Neural progenitor cell (in vitro differentiated cells): ENCODE measurements around the gene F11R. TPM values are rescaled to one million over a fixed set of nuclear protein-coding genes. Genes with fewer than 3 reads are reported as not detected.

Source experiments
- DNase-seq: peaks from one replicate; pipeline ENCODE4 v3.0.0-alpha.2; 2016; ENCODE audit warnings: low spot score
- H2AFZ ChIP-seq: fragments of 200-600 bp; sonication (generic); replicated peaks from 2 replicates; pipeline ENCODE4 v1.6.1; 2016; ENCODE audit warnings: antibody characterized with exemption
- H3F3A ChIP-seq: fragments of 200-600 bp; sonication (generic); 2 replicates; pipeline ENCODE4 v1.6.1; 2016; ENCODE audit warnings: antibody characterized with exemption, low read depth
- H3K27ac ChIP-seq: fragments of 200-600 bp; sonication (generic); 2 replicates; pipeline ENCODE4 v1.5.1; 2016; ENCODE audit warnings: mild to moderate bottlenecking
- H3K27me3 ChIP-seq: fragments of 200-600 bp; sonication (generic); 2 replicates; pipeline ENCODE4 v1.6.1; 2016; ENCODE audit warnings: mild to moderate bottlenecking, moderate library complexity
- H3K36me3 ChIP-seq: fragments of 200-600 bp; sonication (generic); 2 replicates; pipeline ENCODE4 v1.5.1; 2016
- H3K4me1 ChIP-seq: fragments of 200-600 bp; sonication (generic); 2 replicates; pipeline ENCODE4 v1.6.1; 2016; ENCODE audit warnings: mixed run types
- H3K4me2 ChIP-seq: fragments of 200-600 bp; sonication (generic); 2 replicates; pipeline ENCODE4 v1.6.1; 2016
- H3K4me3 ChIP-seq: fragments of 200-600 bp; sonication (generic); 2 replicates; pipeline ENCODE4 v1.5.1; 2016
- H3K79me2 ChIP-seq: fragments of 200-600 bp; sonication (generic); 2 replicates; pipeline ENCODE4 v1.6.1; 2016; ENCODE audit warnings: low read depth
- H3K9ac ChIP-seq: fragments of 200-600 bp; sonication (generic); 2 replicates; pipeline ENCODE4 v1.6.1; 2016
- H3K9me3 ChIP-seq: fragments of 200-600 bp; sonication (generic); 2 replicates; pipeline ENCODE4 v1.5.1; 2016; ENCODE audit warnings: low read depth
- H4K20me1 ChIP-seq: fragments of 200-600 bp; sonication (generic); 2 replicates; pipeline ENCODE4 v1.6.1; 2016; ENCODE audit warnings: low read depth
- H3K27ac Mint-ChIP-seq: 3 replicates; pipeline ENCODE4 v1.8.0; 2021; ENCODE audit warnings: mixed read lengths
- H3K27me3 Mint-ChIP-seq: 2 replicates; pipeline ENCODE4 v1.8.0; 2022; ENCODE audit warnings: low read depth, mild to moderate bottlenecking, inconsistent platforms, moderate library complexity, mixed read lengths; ENCODE audit not compliant: insufficient read depth
- H3K36me3 Mint-ChIP-seq: 3 replicates; pipeline ENCODE4 v1.8.0; 2021; ENCODE audit warnings: mixed read lengths
- H3K4me1 Mint-ChIP-seq: 3 replicates; pipeline ENCODE4 v1.8.0; 2021; ENCODE audit warnings: mixed read lengths
- H3K4me3 Mint-ChIP-seq: 3 replicates; pipeline ENCODE4 v1.8.0; 2021; ENCODE audit warnings: mild to moderate bottlenecking, moderate library complexity, mixed read lengths
- H3K9me3 Mint-ChIP-seq: 3 replicates; pipeline ENCODE4 v1.8.0; 2020; ENCODE audit warnings: mixed read lengths
- CTCF ChIP-seq: fragments of 200-600 bp; sonication (generic); IDR thresholded peaks from 2 replicates; pipeline ENCODE4 v1.5.1; 2017; ENCODE audit warnings: antibody characterized with exemption, mild to moderate bottlenecking
- EZH2 ChIP-seq: fragments of 200-600 bp; sonication (generic); IDR thresholded peaks from 2 replicates; pipeline ENCODE4 v1.6.1; 2017; ENCODE audit warnings: antibody characterized with exemption, mild to moderate bottlenecking, moderate library complexity
- EZH2phosphoT487 ChIP-seq: fragments of 200-600 bp; sonication (generic); IDR thresholded peaks from 2 replicates; pipeline ENCODE4 v1.6.1; 2017; ENCODE audit warnings: antibody characterized with exemption
- total RNA-seq: library from RNA; depleted of rRNA; stranded (reverse); fragments of >200 nt; gene quantifications from 2 replicates; pipeline ENCODE4 v1.2.3, GENCODE V29; 2015; ENCODE audit warnings: low replicate concordance

F11R gene
- total RNA-seq, 1 donor from 2014 or later: 60.0 TPM

GRCh38 chr1:160975026-160975425, 45.9 kb downstream of the F11R start:
- Mint-ChIP-seq H3K27me3 (no peaks in the 10 kb centered on the region), H3K27ac (peak overlapping the region; percentile 2), H3K4me1 (peaks cover 18% of the 10 kb centered on the region), H3K9me3 (no peaks in the 10 kb centered on the region), H3K4me3 (no peak overlapping the region), H3K36me3 (no peaks in the 10 kb centered on the region)
- DNase-seq: no peak
- Histone ChIP-seq H3K36me3 (no peaks in the 10 kb centered on the region), H3K9ac (no peak overlapping the region), H3K27me3 (peaks cover under 1% of the 10 kb centered on the region), H3K4me2 (no peak overlapping the region), H3K9me3 (no peaks in the 10 kb centered on the region), H3F3A (no peaks in the 10 kb centered on the region), H3K27ac (no peak overlapping the region), H2AFZ (no peak overlapping the region), H4K20me1 (no peaks in the 10 kb centered on the region), H3K4me3 (no peak overlapping the region), H3K79me2 (no peaks in the 10 kb centered on the region), H3K4me1 (peaks cover 9% of the 10 kb centered on the region)
- no peak for TF ChIP-seq CTCF
- TF ChIP-seq EZH2: no peak
- TF ChIP-seq EZH2phosphoT487: no peak

DNA sequence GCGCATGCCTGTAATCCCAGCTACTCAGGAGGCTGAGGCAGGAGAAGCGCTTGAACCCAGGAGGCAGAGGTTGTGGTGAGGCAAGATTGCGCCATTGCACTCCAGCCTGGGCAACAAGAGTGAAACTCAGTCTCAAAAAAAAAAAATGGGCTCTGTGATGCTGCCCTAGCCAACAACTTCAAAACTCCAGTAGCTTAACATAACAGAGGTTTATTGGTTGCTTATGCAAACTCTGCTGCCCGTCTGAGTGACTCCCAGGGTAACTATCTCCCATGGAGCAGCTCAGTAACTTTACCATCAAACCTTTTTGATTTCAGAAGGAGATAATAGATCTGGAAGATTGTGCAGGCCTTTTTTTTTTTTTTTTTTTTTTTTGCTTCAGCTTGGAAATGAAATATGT, 47.5 kb downstream of the F11R start:
- H3K27ac ChIP-seq: no peak overlapping the region
- DNase-seq: no peak
- H3K9me3 ChIP-seq: no peaks in the 10 kb centered on the region
- no peak overlapping the region for H3K27ac Mint-ChIP-seq
- no peak overlapping the region for H3K4me2 ChIP-seq
- H3K79me2 ChIP-seq: no peaks in the 10 kb centered on the region
- H2AFZ ChIP-seq: no peak overlapping the region
- H3K27me3 Mint-ChIP-seq: no peaks in the 10 kb centered on the region
- TF ChIP-seq EZH2phosphoT487: no peak
- no peak for TF ChIP-seq CTCF
- TF ChIP-seq EZH2: no peak
- H3K9me3 Mint-ChIP-seq: no peaks in the 10 kb centered on the region
- H3K36me3 ChIP-seq: no peaks in the 10 kb centered on the region
- H3K4me1 ChIP-seq: peaks cover 9% of the 10 kb centered on the region
- no peaks in the 10 kb centered on the region for H3K36me3 Mint-ChIP-seq
- no peak overlapping the region for H3K4me3 Mint-ChIP-seq
- no peaks in the 10 kb centered on the region for H3K27me3 ChIP-seq
- no peak overlapping the region for H3K9ac ChIP-seq
- no peak overlapping the region for H3K4me3 ChIP-seq
- peaks cover 18% of the 10 kb centered on the region for H3K4me1 Mint-ChIP-seq
- H3F3A ChIP-seq: no peaks in the 10 kb centered on the region
- H4K20me1 ChIP-seq: no peaks in the 10 kb centered on the region

DNA sequence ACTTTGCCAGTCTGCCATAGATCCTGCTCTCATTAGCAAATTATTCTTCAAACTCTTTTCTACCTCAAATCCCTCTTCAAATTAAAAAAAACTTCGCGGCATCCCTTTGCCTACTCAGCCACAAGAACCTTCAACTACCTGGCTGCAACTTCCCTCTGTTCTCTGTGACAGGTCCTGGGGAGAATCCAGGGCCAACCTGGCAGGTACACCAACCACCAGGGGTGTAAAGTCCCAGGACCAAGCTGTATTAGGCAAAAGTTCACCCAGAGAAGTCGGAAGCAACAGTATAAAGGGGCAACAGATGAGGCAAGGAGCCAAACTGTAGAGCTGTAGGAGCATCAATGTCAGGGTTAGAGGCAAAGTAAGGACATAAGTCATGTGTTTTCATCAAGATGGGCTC, 48.0 kb downstream of the F11R start:
- peaks cover 18% of the 10 kb centered on the region for H3K4me1 Mint-ChIP-seq
- H3K4me2 ChIP-seq: no peak overlapping the region
- H3K4me1 ChIP-seq: peaks cover 9% of the 10 kb centered on the region
- no peaks in the 10 kb centered on the region for H4K20me1 ChIP-seq
- no peaks in the 10 kb centered on the region for H3K9me3 Mint-ChIP-seq
- no peak overlapping the region for H3K9ac ChIP-seq
- H3K27me3 ChIP-seq: no peaks in the 10 kb centered on the region
- H2AFZ ChIP-seq: no peak overlapping the region
- no peak for TF ChIP-seq EZH2
- H3K36me3 ChIP-seq: no peaks in the 10 kb centered on the region
- no peak overlapping the region for H3K27ac ChIP-seq
- no peak overlapping the region for H3K4me3 Mint-ChIP-seq
- H3F3A ChIP-seq: no peaks in the 10 kb centered on the region
- H3K36me3 Mint-ChIP-seq: no peaks in the 10 kb centered on the region
- no peaks in the 10 kb centered on the region for H3K9me3 ChIP-seq
- no peaks in the 10 kb centered on the region for H3K27me3 Mint-ChIP-seq
- H3K27ac Mint-ChIP-seq: peak overlapping the region; percentile 52
- no peaks in the 10 kb centered on the region for H3K79me2 ChIP-seq
- no peak for DNase-seq
- no peak overlapping the region for H3K4me3 ChIP-seq

GRCh38 chr1:160971618-160972056, 49.3 kb downstream of the F11R start:
- no peak for TF ChIP-seq EZH2
- TF ChIP-seq CTCF: no peak
- TF ChIP-seq EZH2phosphoT487: no peak
- no peaks in the 10 kb centered on the region for H3K79me2 ChIP-seq
- peaks cover 9% of the 10 kb centered on the region for H3K4me1 ChIP-seq
- Mint-ChIP-seq H3K27me3 (no peaks in the 10 kb centered on the region), H3K27ac (peak overlapping the region; percentile 88), H3K9me3 (no peaks in the 10 kb centered on the region), H3K4me1 (peaks cover 18% of the 10 kb centered on the region), H3K36me3 (no peaks in the 10 kb centered on the region), H3K4me3 (peak overlapping the region; percentile 21)
- no peaks in the 10 kb centered on the region for H3K36me3 ChIP-seq
- H2AFZ ChIP-seq: peak overlapping the region; percentile 81
- H3K9ac ChIP-seq: no peak overlapping the region
- H3K9me3 ChIP-seq: no peaks in the 10 kb centered on the region
- H3K4me3 ChIP-seq: no peak overlapping the region
- no peaks in the 10 kb centered on the region for H3K27me3 ChIP-seq
- H3K27ac ChIP-seq: no peak overlapping the region
- H3K4me2 ChIP-seq: peak overlapping the region; percentile 48
- DNase-seq: peak; percentile 31
- H3F3A ChIP-seq: no peaks in the 10 kb centered on the region
- H4K20me1 ChIP-seq: no peaks in the 10 kb centered on the region
